GM12801 (cell line): ENCODE measurements around the gene PPP1CA.

Source experiments
- CTCF ChIP-seq: IDR thresholded peaks from one replicate; pipeline ENCODE4 v1.5.1; 2011; ENCODE audit warnings: control low read depth; ENCODE audit not compliant: insufficient read length; ENCODE audit errors: extremely low read depth

Gene PPP1CA

GRCh38 chr11:67398661-67399563, 2.7 kb downstream of the PPP1CA start:
- TF ChIP-seq CTCF = no peak

DNA sequence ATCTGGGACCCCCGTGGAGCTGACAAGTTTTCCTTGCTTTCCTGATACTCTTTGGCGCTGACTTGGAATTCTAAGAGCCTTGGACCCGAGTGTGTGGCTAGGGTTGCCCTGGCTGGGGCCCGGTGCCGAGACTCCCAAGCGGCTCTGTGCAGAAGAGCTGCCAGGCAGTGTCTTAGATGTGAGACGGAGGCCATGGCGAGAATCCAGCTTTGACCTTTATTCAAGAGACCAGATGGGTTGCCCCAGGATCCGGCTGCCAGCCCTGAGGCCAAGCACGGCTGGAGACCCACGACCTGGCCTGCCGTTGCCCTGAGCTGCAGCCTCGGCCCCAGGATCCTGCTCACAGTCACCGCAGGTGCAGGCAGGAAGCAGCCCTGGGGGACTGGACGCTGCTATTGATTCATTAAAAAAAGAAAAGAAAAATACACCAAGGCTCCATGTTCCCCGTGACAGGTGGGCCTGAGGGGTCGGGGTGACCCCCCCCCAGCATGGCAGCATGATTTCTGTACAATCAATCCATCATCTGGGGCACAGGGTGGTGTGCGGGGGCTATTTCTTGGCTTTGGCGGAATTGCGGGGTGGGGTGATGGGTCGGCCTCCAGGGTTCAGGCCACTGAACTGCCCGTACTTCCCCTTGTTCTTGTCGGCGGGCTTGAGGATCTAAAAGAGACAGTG, 3.5 kb downstream of the PPP1CA start:
- TF ChIP-seq CTCF = no peak

DNA sequence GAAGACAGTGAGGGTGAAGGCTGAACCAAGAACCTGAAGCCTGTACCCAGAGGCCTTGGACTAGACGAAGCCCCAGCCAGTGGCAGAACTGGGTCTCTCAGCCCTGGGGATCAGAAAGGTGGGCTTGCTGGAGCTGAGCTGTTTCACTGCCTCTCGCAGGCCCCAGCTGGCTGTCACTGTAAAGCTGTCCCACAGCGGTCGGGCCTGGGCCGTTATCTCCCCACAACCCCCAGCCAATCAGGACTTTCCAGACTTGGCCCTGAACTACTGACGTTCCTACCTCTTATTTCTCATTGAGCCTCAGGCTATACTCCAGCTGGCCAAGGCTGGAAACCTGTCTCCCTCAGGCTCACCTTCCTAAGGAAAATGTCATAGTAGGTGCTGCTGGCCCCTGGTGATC, 4.1 kb downstream of the PPP1CA start:
- no peak for TF ChIP-seq CTCF

DNA sequence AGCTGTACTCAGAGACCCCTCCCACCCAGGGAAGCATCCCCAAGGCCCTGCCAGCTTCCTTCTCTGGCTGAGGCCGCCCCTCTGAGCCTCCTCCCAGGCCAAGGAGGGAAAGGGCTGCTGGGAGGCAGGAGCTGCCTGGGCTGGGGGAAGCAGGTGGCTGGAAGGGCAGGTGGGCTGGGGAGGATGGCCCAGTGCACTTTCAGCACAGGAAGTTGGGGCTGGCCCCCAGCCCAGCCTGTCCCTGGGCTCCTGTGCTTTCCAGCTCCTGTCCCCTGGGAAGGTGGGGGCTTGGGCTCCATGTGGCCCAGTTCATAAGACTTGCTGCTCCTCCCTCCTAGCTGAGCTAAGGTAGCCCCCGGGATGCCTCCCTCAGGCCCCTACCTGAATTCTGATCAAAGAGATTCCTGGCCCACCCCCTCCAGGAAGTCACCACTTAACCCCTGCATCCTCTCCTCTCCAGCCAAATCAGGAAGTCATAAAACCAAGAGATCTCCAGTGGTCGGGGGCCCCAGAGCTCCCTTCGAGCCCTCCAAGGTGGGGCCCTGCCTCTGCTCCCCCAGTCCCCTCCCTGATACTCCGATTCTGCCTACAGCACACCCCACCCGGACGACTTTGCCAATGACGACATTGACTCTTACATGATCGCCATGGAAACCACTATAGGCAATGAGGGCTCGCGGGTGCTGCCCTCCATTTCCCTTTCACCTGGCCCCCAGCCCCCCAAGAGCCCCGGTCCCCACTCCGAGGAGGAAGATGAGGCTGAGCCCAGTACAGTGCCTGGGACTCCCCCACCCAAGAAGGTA, 4.9 kb downstream of the PPP1CA start:
- no peak for TF ChIP-seq CTCF

- TF ChIP-seq CTCF = no peak
These were observed 5.4 kb downstream of the PPP1CA start for GRCh38 chr11:67396259-67396581.

DNA sequence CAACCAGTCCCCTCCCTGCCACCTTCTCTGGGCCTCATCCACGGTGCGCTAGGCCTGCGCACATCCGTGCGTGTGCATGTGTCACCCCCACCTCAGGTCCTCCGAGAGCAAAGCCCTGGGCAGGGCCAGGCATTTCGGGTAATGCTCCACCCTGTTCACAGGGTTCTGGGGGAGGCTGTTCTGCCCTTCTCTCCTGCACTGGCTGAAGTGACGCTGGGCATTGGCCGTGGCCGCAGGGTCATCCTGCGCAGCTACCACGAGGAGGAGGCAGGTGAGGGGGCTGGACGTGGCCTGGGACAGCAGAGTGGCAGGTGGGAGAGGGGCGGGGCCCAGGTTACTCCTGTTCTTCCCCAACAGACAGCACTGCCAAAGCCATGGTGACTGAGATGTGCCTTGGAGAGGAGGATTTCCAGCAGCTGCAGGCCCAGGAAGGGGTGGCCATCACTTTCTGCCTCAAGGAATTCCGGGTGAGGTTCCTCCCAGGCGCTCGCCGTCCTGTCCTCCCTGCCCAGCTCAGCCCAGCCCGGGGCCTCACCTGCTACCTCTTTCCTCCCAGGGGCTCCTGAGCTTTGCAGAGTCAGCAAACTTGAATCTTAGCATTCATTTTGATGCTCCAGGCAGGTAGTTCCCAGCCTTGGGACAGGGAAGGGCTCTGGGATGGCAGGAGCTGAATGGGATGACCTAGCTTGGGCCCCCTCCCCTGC, 6.0 kb downstream of the PPP1CA start:
- no peak for TF ChIP-seq CTCF

GRCh38 chr11:67393990-67394389, 7.7 kb downstream of the PPP1CA start:
- TF ChIP-seq CTCF = no peak
